NCI-H1048 (cell line): Measurements from ENCODE around the gene CRX.
A peak's percentile ranks its signal among the peaks of the same experiment; 100 is the strongest.
"Not testable (repeated sequence)": the region's sequence is repeated elsewhere in the genome, so short reads cannot be mapped to it uniquely, and the experiment has no call there.

ENCODE experiments used
- DNase-seq: peaks from one replicate; lab custom pipeline; 2025; lab: John Stamatoyannopoulos, UW

Gene CRX

DNA sequence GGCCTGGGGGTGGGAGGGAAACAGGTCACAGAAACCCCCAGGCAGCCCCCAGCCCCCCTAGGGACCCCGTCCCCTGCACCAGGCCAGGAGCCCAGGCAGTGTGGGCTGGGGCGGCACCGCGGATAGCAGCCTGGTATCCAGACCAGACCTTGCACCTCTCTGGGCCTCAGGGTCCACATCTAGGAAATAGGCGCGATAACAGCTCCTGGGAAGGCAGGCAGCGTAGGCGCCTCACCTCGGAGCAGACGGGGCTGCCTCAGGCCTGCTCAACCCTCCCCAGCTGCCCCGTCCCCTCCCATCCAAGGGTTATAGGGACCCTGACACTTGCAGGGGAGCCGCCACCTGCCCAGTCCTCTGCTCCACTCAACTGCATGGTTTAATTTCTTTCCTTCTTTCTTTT lies 18.1 kb upstream of the CRX start:
- DNase-seq: not testable (repeated sequence)

DNA sequence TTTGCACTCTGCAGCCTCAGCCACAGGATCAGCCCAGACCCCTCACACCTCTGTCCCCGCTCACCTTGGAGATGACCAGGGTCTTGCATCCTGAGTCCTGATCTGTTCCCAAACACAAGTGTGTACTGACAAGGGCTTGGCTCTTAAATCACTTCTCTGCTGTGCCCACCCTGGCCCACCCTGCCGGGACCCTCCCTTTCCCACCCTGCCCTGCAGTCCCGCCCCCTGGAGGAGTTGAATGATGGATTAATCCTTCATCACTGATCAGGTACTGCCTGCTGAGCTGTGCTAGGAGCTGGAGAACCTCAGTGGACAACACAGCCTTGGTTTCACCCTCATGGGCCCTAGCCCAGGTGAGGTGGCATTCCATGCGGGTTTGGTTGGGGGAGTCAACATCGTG lies 17.3 kb upstream of the CRX start, which contains the start of gene TPRX1:
Gene TPRX1 (minus strand): TSS at position 101 of the 400 bp plus-strand sequence. CDS start 12 bp downstream, at position 89.
- not testable (repeated sequence) for DNase-seq

DNA sequence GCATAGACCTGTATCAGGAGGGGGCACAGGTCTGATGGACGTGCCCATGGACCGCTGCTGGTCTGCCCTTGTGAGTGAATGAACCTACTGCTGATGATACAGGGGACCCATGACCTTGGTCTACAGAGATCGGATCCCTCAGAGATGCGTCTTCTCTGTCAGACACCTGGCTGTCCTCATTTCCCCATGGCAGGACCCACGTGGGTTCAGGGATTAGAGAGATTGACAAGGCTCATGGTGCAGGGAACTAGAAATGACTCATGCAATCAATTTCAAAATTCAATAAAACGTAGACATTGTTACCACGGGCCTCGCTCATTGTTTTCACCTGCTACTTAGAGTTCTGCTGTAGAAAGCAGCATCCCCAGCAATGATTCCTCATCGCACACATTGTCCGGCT lies 16.4 kb upstream of the CRX start:
- no peak for DNase-seq

DNA sequence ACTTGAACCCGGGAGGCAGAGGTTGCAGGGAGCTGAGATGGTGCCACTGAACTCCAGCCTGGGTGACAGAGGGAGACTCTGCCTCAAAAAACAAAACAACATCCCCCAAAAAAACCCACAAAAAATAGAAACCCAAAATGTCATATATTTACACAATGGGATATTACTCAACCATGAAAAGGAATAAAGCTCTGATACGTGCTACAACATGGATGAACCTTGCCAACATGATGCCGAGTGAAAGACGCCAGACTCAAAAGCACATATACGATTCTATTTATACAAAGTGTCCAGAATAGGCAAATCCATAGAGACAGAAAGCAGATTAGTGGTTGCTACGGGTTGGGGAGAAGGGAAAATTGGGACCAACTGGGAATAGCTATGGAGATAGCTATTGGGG lies 15.3 kb upstream of the CRX start:
- DNase-seq: no peak

DNA sequence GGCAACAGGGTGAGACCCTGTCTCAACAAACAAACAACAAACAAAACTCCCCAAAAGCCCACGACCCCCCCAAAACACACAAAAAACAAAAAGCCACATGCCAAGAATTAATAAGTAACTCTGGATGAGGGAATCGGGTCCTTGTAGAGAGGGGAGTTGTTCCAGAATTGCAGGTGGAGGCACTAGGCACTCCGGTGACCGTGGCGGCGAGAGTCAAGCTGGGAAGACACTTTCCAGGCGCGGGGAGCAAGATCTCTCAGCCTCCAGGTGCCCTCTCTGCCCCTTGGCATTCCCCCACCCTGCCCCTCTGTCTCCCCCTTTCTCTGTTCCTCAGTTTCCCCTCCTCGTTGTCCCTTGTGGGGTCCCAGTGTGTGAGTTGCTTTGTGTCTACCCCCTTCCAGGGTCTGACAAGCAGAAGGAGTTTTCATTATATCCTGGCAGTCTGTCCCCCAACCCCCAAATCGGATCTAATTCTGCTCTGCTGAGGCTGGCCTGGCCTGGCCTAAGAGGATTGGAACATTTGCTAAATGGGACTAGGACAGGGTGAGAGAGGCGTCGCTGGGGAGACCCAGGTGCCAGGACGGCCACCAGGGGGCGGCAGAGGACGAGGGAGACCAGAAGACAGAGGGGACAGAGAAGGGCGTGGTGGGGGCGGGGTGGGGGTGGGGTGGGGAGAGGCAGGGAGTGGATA lies 8.3 kb upstream of the CRX start:
- DNase-seq: peak; percentile 16

DNA sequence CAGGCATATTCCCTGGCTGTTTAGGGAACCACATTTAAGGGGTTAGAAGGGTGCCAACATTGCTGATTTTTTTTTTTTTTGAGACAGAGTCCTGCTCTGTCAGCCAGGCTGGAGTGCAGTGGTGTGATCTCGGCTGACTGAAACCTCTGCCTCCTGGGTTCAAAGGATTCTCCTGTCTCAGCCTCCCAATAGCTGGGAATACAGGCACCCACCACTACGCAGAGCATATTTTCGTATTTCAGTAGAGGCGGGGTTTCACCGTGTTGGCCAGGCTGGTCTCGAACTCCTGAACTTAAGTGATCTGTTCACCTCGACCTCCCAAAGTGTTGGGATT lies 7.8 kb upstream of the CRX start:
- no peak for DNase-seq

DNA sequence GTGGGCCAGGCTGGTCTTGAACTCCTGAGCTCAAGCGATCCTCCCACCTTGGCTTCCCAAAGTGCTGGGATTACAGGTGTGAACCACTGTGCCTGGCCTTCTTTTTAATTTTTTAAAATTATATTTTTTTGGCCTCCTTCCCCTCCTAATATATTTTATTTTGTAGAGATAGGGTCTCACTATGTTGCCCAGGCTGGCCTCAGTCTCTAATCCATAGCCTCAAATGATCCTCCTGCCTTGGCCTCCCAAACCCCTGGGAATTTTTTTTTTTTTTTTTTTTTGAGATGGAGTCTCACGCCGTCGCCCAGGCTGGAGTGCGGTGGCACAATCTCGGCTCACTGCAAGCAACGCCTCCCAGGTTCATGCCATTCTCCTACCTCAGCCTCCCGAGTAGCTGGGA lies 5.5 kb upstream of the CRX start:
- DNase-seq: not testable (repeated sequence)

DNA sequence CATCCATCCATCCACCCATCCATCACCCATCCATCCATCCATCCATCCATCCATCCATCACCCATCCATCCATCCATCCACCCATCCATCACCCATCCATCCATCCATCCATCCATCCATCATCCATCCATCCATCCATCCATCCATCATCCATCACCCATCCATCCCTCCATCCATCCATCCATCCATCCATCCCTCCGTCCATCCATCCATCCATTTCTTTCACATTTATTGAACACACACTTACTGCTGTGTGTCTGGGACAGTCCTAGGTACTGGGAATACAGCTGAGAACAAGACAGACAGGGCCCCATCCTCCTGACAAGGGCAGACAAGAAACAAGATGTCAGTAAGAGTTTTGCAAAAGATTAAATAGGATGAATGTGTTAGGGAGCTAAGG lies 3.5 kb upstream of the CRX start:
- DNase-seq: not testable (repeated sequence)

DNA sequence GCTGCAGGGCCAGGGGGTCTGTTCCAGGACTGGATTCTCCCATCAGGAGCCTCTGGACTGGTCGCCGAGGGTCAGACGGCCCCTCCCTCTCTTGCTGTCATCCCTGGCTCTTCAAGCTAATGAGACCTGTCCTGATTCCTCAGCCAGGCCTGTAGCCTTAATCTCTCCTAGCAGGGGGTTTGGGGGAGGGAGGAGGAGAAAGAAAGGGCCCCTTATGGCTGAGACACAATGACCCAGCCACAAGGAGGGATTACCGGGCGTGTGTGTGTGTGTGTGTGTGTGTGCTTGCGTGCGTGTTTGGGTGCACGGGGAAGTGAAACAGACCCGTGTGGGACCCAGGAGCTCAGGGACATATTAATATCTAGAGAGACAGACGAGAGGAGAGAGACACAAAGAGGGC lies 1.9 kb upstream of the CRX start:
- DNase-seq: no peak

DNA sequence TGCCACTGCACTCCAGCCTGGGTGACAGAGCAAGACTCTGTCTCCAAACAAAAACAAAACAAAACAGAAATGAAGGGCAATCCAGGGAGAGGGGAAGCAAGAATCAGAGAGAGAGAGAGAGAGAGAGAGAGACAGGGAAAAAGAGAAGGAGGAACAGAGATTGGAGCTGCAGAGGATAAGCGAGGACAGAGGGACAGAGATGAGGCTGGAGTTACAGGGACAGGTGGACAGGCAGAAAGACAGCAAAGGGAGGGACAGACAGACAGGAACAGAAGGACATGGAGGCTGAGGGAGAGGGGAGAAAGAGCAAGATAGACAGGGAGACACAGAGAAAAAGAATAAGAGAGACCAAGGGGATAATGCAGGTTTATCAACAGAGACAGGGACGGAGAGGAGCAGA lies 1.3 kb upstream of the CRX start:
- DNase-seq: no peak

DNA sequence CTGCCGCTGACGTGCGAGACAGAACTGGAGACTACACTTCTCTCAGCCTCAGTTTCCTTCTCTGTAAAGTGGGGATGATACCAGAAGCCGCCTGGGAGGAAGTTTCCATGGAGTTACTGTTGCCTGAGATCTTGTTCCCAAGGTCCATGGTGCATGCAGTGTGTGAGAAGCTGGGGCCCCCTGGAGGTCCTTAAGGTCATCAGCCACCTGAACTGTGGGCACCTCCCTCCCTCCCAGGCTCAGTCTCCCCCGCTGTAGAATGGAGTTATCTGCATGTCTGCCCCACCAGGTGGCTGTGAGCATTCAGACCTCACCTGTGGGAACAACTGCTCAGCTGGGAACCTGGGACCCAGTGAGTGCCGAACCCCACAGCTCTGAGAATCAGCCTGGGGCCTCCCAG lies 2.7 kb downstream of the CRX start:
- DNase-seq: no peak

DNA sequence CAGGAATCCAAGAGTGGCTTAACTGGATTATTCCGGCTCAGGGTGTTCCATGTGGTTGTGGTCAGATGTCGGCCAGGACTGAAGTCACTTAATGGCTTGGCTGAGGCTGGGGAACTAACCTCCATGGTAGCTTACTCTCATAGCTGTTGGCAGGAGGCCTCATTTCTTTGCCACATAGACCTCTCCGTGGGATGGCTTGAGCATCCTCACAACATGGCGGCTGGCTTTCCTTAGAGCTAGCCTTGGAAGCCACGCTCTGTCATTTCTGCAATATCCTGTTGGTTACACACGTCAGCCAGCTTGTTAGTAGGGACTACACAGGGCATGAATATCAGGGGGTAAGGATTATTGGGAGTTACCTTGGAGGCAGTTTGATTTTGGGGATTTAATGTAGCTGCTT lies 5.1 kb downstream of the CRX start:
- DNase-seq: no peak

DNA sequence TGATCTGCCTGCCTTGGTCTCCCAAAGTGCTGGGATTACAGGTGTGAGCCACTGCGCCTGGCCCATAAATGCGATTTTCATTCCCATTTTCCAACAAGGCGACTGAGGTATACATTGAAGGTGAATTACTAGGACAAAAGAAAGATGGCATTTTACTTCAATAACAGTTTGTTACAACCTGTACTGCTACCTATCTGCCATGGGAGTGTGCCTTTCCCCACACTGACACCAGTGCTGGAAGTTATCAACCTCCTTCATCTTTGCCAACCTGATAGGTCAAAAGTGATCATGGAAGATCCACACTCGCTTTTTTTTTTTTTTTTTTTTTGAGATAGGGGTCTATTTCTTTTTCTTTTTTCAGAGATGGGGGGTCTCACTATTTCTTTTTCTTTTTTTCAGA lies 11.0 kb downstream of the CRX start:
- no peak for DNase-seq

DNA sequence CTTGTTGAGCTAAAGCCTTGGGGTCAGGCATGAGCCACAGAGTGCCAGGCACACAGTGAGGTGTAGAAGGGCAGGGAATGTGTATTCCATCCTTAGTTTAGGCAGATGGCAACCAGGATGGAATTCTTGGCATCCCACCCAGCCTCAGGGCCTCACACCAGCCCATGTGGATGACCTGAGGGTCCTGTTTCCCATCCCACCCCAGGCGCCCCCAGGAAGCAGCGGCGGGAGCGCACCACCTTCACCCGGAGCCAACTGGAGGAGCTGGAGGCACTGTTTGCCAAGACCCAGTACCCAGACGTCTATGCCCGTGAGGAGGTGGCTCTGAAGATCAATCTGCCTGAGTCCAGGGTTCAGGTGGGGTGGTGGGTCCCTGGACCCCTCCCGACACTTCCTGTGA lies 14.3 kb downstream of the CRX start:
- no peak for DNase-seq

DNA sequence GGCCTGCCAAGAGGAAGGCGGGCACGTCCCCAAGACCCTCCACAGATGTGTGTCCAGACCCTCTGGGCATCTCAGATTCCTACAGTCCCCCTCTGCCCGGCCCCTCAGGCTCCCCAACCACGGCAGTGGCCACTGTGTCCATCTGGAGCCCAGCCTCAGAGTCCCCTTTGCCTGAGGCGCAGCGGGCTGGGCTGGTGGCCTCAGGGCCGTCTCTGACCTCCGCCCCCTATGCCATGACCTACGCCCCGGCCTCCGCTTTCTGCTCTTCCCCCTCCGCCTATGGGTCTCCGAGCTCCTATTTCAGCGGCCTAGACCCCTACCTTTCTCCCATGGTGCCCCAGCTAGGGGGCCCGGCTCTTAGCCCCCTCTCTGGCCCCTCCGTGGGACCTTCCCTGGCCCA lies 17.7 kb downstream of the CRX start:
- DNase-seq: no peak

DNA sequence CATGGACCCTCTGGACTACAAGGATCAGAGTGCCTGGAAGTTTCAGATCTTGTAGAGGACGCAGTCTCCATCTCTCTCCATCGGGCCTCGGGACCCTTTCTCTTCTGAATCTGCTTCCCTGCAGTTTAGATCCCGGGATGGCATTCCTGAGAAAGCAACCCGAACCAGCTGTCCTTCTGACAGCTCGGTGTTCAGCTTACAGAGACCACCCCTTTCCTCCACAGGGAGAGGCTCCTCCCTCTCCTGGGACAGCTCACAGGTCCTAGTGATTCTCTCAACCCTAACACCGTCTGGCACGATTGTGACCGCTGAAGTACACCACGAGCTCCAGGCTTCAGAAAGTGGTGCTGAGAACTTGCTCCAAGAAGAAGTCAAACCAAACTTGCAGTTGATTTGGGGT lies 18.2 kb downstream of the CRX start:
- no peak for DNase-seq

DNA sequence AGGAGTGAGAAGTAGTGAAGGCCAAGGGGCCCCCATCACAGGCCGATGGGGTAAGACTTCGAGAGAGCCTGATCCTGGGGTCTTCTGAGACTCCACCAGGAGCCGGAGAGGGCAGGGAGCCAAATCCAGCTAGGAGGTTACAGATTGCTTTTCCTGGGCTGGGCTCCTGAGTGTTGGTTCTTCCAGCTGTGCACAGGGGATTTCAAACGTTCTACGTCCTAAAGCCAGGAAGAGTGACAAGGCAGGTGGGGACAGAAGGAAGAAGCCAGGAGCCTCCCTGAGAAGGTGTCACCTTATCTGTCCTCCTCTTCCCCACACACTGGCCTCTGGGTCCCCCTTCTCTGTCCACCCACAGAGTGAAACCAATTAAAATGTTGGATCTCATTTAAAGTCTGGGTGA lies 21.2 kb downstream of the CRX start:
- DNase-seq: no peak

DNA sequence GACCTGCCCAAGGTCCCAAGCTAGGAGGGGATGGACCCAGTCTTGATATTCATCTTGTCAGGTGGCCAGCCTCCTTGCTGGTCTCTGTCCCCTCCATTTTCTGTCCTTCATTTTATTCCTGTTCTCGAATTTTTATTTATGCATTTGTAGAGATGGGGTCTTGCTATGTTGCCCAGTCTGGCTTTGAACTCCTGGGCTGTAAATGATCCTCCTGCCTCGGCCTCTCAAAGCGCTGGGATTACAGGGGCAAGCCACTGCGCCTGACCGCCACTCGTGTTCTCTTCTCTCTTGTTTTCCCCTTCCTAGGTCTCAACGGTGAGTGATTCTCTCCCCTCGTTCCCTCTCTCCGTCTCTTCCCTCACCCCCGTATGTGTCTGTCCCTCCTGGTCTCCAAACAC lies 26.7 kb downstream of the CRX start:
- no peak for DNase-seq

DNA sequence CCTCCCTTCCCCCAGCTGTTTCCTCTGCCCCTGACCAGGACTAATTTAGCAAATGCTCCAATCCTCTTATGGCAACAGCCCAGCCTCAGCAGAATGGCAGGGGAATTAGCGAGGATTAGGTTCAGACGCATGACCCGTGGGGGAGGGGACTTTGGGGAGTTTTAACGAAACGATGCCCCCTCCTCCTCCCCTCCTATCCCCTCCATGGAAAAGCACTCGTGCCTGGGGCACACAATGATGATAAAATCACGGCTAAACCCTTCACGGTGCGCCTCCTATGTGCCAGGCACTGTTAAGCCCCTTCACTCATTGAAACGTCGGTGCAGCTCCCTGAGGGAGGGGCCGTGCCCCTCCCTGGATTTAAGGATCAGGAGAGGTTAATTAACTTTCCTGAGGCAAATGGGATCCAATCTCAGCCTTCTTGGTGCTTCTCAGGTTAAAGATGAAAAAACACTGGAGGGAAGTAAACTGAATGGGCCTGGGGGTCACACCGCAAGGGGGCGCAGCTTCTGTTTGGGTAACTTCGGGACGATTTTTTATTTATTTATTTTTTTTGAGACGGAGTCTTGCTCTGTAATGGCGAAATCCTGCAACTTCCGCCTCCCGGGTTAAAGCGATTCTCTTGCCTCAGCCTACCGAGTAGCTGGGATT lies 27.2 kb downstream of the CRX start:
- DNase-seq: no peak

DNA sequence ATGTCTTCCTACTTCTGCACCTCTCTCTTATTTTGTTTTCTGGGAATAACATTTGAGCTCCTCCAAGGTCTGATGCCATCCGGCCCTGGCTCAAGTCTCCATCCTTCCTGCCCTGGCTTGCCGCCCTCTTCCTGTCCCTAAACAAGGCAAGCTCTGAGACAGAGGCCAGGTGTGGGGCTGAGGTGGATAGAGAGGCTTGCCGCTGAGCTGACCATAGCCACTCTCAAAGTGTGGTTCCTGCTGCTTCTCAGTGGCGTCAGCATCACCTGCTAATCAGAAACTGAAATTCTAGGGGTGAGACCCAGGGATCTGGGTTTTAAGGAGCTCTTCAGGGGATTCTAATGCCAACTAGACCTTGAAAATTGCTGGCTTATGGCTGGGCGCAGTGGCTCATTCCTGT lies 31.3 kb downstream of the CRX start:
- no peak for DNase-seq

DNA sequence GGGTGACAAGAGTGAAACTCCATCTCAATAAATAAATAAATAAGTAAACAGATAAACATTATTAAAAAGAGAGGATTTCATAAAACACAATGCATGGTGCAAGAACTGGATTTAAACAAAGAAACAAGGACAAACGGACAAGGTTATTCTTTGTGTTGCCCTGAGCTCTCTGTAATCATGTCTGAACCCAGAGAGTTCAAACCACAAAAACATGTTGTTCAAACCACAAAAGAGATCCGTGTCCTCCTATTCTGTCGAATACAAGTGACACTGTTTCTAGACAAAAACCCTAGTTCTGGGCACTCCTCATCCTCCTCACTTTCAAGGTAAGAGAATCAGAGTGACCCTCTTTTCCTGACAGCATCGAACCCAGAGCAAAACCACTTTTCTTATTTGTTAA lies 32.7 kb downstream of the CRX start:
- DNase-seq: no peak

DNA sequence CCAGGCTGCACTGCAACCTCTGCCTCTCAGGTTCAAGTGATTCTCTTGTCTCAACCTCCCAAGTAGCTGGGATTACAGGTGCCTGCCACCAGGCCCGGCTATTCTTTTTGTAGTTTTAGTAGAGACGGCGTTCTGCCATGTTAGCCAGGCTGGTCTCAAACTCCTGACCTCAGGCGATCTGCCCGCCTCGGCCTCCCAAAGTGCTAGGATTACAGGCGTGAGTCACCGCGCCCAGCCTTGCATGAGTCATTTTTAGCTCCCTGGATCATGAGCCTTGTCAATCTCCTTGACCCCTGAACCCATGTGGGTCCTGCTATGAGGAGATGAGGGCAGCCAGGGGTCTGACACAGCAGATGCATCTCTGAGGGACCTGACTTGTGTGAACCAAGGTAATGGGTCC lies 36.5 kb downstream of the CRX start:
- DNase-seq: not testable (repeated sequence)

DNA sequence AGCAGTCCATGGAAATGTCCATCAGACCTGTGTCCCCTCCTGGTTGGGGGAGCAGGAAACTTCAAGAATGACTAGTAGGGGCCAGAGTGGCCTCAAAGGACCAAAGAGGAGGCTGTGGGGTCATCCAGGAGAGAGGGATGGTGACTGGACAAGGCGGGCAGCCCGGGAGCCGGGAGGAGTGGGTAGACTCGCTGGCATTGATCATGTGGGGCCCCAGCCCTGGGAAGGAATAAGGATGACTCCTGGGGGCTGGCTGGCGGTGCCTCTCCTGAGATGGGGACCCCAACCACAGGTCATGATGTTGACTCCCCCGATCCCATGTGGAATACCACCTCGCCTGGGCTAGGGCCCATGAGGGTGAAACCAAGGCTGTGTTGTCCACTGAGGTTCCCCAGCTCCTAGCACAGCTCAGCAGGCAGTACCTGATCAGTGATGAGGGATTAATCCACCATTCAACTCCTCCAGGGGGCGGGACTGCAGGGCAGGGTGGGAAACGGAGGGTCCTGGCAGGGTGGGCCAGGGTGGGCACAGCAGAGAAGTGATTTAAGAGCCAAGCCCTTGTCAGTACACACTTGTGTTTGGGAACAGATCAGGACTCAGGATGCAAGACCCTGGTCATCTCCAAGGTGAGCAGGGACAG lies 37.0 kb downstream of the CRX start, which contains the start of gene TPRX2:
Gene TPRX2 (plus strand): TSS at position 590 of the 640 bp plus-strand sequence. CDS start 12 bp downstream, at position 602.
- DNase-seq: not testable (repeated sequence)
